HEK293 (cell line): ENCODE measurements around the gene CPN2.

Experiments used
- CTCF ChIA-PET: fragments of 350-600 bp; formaldehyde crosslinking; extraction: SDS; loops from one replicate; lab custom pipeline; 2021; ENCODE audit warnings: antibody characterized with exemption; lab: Yijun Ruan, JAX
- POLR2A ChIA-PET: fragments of 300-600 bp; formaldehyde crosslinking; extraction: SDS; loops from one replicate; lab custom pipeline; 2020; ENCODE audit warnings: antibody characterized with exemption, inconsistent platforms; lab: Yijun Ruan, JAX
- H3K27ac ChIP-seq: fragments of 200-500 bp; sonication (Bioruptor generic); 2 replicates; pipeline ENCODE4 v1.5.1; 2014; ENCODE audit warnings: low read depth, low read length, control low read depth, inconsistent platforms; ENCODE audit errors: extremely low read depth
- H3K36me3 ChIP-seq, 2 experiments: fragments of 200-500 bp in 1 of 2; sonication (Bioruptor generic) in 1 of 2; 1 replicate in 1 of 2; 2 replicates in 1 of 2; pipeline ENCODE4 v1.5.1; 2014 to 2017; ENCODE audit warnings: inconsistent platforms in 2 of 2, low read length in 2 of 2; ENCODE audit not compliant: control insufficient read depth in 2 of 2, insufficient read depth in 1 of 2
- H3K4me1 ChIP-seq: fragments of 200-500 bp; sonication (Bioruptor generic); 2 replicates; pipeline ENCODE4 v1.5.1; 2014; ENCODE audit warnings: mild to moderate bottlenecking, low read length, inconsistent platforms; ENCODE audit not compliant: control insufficient read depth, insufficient read depth
- H3K4me3 ChIP-seq: 2 replicates; pipeline ENCODE4 v1.5.1; 2011; ENCODE audit warnings: low read depth, mild to moderate bottlenecking, control low read depth, low read length, moderate library complexity
- H3K9me3 ChIP-seq: fragments of 200-500 bp; sonication (Bioruptor generic); 2 replicates; pipeline ENCODE4 v1.5.1; 2014; ENCODE audit warnings: low read depth, low read length, inconsistent platforms; ENCODE audit not compliant: control insufficient read depth, insufficient read depth
- HOXC10 ChIP-seq: sonication (generic); formaldehyde crosslinking; IDR thresholded peaks from 2 replicates; pipeline ENCODE4 v1.8.1; 2023; ENCODE audit warnings: mild to moderate bottlenecking, missing genetic modification reagents
- IKZF3 ChIP-seq: fragments of 450-650 bp; IDR thresholded peaks from 2 replicates; pipeline ENCODE4 v1.5.0; 2018; ENCODE audit warnings: missing biosample characterization, mild to moderate bottlenecking, missing genetic modification characterization, moderate library complexity
- KLF8 ChIP-seq: fragments of 450-650 bp; formaldehyde crosslinking; IDR thresholded peaks from 2 replicates; pipeline ENCODE4 v1.5.1; 2016; ENCODE audit warnings: missing biosample characterization, missing genetic modification characterization
- KLF9 ChIP-seq: fragments of 450-650 bp; formaldehyde crosslinking; IDR thresholded peaks from 2 replicates; pipeline ENCODE4 v1.5.1; 2016; ENCODE audit warnings: missing biosample characterization, missing genetic modification characterization, low read depth
- SETDB1 ChIP-seq: IDR thresholded peaks from one replicate; pipeline ENCODE4 v1.6.1; 2017; ENCODE audit warnings: mild to moderate bottlenecking, low read length, moderate library complexity, mixed read lengths; ENCODE audit not compliant: insufficient read length
- TCF7L2 ChIP-seq: IDR thresholded peaks from 2 replicates; pipeline ENCODE4 v1.6.1; 2011; ENCODE audit warnings: low read depth, mild to moderate bottlenecking, inconsistent platforms, low read length, moderate library complexity, borderline replicate concordance
- ZBTB17 ChIP-seq: fragments of 450-650 bp; formaldehyde crosslinking; IDR thresholded peaks from 2 replicates; pipeline ENCODE4 v1.5.1; 2016; ENCODE audit warnings: missing biosample characterization, missing genetic modification characterization
- ZEB2 ChIP-seq: fragments of 450-650 bp; formaldehyde crosslinking; IDR thresholded peaks from 2 replicates; pipeline ENCODE4 v1.5.1; 2016; ENCODE audit warnings: missing biosample characterization, missing genetic modification characterization
- ZNF114 ChIP-seq: fragments of 450-650 bp; formaldehyde crosslinking; IDR thresholded peaks from 2 replicates; pipeline ENCODE4 v1.5.0; 2017; ENCODE audit warnings: missing biosample characterization, missing genetic modification characterization
- ZNF2 ChIP-seq: fragments of 450-650 bp; formaldehyde crosslinking; IDR thresholded peaks from 2 replicates; pipeline ENCODE4 v1.5.1; 2016; ENCODE audit warnings: missing biosample characterization, missing genetic modification characterization
- ZNF24 ChIP-seq: fragments of 450-650 bp; formaldehyde crosslinking; IDR thresholded peaks from 2 replicates; pipeline ENCODE4 v1.5.1; 2016; ENCODE audit warnings: missing biosample characterization, missing genetic modification characterization
- ZNF274 ChIP-seq, 2 experiments: fragments of 200-500 bp in 1 of 2; fragments of 450-650 bp in 1 of 2; sonication (Bioruptor generic) in 1 of 2; formaldehyde crosslinking in 1 of 2; IDR thresholded peaks; 2 replicates each; pipeline versions ENCODE4 v1.5.1 to v1.6.1; 2014 to 2016; ENCODE audit warnings: borderline replicate concordance in 1 of 2, inconsistent platforms in 1 of 2, low read length in 1 of 2, missing biosample characterization in 1 of 2, missing genetic modification characterization in 1 of 2
- ZNF544 ChIP-seq: fragments of 450-650 bp; formaldehyde crosslinking; IDR thresholded peaks from 2 replicates; pipeline ENCODE4 v1.5.0; 2017; ENCODE audit warnings: missing biosample characterization, missing genetic modification characterization
- ZNF571 ChIP-seq: fragments of 450-650 bp; formaldehyde crosslinking; IDR thresholded peaks from 2 replicates; pipeline ENCODE4 v1.5.0; 2017; ENCODE audit warnings: missing biosample characterization, missing genetic modification characterization
- ZNF626 ChIP-seq: fragments of 450-650 bp; sonication (Bioruptor Pico); formaldehyde crosslinking; IDR thresholded peaks from 2 replicates; pipeline ENCODE4 v1.5.1; 2018; ENCODE audit warnings: missing biosample characterization, missing genetic modification characterization, inconsistent platforms
- TF ChIP-seq, protein P1 (sequence below): fragments of 450-650 bp; formaldehyde crosslinking; conservative IDR thresholded peaks from 2 replicates; pipeline ENCODE4 v1.5.1; 2016; ENCODE audit warnings: low read depth, missing biosample characterization, missing genetic modification characterization
- TF ChIP-seq, protein P2 (sequence below): fragments of 450-650 bp; formaldehyde crosslinking; IDR thresholded peaks from 2 replicates; pipeline ENCODE4 v1.5.1; 2016; ENCODE audit warnings: missing biosample characterization, missing genetic modification characterization
- TF ChIP-seq, protein P3 (sequence below): fragments of 450-650 bp; formaldehyde crosslinking; IDR thresholded peaks from 2 replicates; pipeline ENCODE4 v1.5.1; 2016; ENCODE audit warnings: missing biosample characterization, missing genetic modification characterization, low read depth
- TF ChIP-seq, protein P4 (sequence below): fragments of 450-650 bp; formaldehyde crosslinking; IDR thresholded peaks from 2 replicates; pipeline ENCODE4 v1.5.1; 2017; ENCODE audit warnings: missing biosample characterization, missing genetic modification characterization
- TF ChIP-seq, protein P5 (sequence below): fragments of 450-650 bp; formaldehyde crosslinking; IDR thresholded peaks from 2 replicates; pipeline ENCODE4 v1.5.1; 2016; ENCODE audit warnings: missing biosample characterization, missing genetic modification characterization
- TF ChIP-seq, protein P6 (sequence below): fragments of 450-650 bp; formaldehyde crosslinking; IDR thresholded peaks from 2 replicates; pipeline ENCODE4 v1.5.1; 2016; ENCODE audit warnings: missing biosample characterization, missing genetic modification characterization
- TF ChIP-seq, protein P7 (sequence below): IDR thresholded peaks from 2 replicates; pipeline ENCODE4 v1.6.1; 2011; ENCODE audit warnings: mild to moderate bottlenecking, low read depth, low read length, borderline replicate concordance

Gene CPN2

DNA sequence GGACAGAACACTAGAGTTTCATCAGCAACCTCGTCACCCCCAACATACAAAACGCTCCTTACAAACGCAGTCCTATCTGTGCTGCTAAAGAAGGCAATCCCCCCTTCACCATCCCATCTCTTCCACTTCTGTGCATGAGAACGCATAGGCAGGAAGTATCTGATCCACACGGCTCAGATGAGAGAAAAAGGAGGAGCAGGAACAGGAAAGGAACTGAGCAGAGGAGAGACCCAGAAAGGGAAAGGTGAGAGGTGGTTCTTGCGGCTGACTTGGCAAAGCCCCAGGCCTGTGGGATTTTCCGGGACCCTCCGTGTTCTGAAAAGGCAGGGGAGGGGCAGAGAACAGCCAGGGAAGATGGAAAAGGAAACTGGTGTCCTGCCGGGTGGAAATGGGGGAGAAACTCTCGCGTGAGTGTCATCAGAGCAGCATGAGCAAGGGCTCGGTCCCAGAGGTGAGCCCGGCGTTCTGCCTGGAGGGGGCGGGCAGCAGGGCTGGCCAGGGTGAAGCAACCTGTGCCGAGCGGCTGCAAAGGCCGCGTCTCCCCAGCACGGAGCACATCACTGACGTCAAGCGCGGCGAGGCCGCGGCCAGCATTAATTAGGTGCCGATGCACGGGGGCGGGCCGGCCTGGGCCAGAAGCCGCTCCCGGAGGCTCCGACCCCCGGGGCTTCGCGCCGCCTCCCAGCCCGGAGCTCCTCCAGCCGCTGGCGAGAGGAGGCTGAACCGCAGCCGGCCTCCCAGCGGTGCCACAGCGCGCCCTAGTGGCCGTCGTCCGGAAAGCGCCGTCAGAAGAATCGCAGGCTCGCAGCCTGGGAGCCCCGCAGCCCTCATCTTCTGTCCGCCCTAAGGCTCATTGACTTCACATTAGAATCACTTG, 35.8 kb downstream of the CPN2 start (continued):
- TF ChIP-seq ZEB2 (tag by site-specific recombination) = peak; percentile 93; the same call in 1 of the 2 replicates
- no peak for TF ChIP-seq ZNF626 (tag by site-specific recombination)
- peak; percentile 96 for TF ChIP-seq IKZF3
- no peak for TF ChIP-seq SETDB1
- TF ChIP-seq ZNF571 (tag by site-specific recombination) = no peak
- TF ChIP-seq KLF8 (tag by site-specific recombination) = peak; percentile 48; the same call in 1 of the 2 replicates
- TF ChIP-seq, protein P1, sequence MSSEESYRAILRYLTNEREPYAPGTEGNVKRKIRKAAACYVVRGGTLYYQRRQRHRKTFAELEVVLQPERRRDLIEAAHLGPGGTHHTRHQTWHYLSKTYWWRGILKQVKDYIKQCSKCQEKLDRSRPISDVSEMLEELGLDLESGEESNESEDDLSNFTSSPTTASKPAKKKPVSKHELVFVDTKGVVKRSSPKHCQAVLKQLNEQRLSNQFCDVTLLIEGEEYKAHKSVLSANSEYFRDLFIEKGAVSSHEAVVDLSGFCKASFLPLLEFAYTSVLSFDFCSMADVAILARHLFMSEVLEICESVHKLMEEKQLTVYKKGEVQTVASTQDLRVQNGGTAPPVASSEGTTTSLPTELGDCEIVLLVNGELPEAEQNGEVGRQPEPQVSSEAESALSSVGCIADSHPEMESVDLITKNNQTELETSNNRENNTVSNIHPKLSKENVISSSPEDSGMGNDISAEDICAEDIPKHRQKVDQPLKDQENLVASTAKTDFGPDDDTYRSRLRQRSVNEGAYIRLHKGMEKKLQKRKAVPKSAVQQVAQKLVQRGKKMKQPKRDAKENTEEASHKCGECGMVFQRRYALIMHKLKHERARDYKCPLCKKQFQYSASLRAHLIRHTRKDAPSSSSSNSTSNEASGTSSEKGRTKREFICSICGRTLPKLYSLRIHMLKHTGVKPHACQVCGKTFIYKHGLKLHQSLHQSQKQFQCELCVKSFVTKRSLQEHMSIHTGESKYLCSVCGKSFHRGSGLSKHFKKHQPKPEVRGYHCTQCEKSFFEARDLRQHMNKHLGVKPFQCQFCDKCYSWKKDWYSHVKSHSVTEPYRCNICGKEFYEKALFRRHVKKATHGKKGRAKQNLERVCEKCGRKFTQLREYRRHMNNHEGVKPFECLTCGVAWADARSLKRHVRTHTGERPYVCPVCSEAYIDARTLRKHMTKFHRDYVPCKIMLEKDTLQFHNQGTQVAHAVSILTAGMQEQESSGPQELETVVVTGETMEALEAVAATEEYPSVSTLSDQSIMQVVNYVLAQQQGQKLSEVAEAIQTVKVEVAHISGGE (tag by site-specific recombination) = 0 out of 2 replicates have a peak, but pooled peaks have one; percentile 15
- peak; percentile 40; the same call in 1 of the 2 replicates for TF ChIP-seq TCF7L2
- TF ChIP-seq, protein P2, sequence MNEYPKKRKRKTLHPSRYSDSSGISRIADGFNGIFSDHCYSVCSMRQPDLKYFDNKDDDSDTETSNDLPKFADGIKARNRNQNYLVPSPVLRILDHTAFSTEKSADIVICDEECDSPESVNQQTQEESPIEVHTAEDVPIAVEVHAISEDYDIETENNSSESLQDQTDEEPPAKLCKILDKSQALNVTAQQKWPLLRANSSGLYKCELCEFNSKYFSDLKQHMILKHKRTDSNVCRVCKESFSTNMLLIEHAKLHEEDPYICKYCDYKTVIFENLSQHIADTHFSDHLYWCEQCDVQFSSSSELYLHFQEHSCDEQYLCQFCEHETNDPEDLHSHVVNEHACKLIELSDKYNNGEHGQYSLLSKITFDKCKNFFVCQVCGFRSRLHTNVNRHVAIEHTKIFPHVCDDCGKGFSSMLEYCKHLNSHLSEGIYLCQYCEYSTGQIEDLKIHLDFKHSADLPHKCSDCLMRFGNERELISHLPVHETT (tag by site-specific recombination) = 0 out of 2 replicates have a peak, but pooled peaks have one; percentile 26
- TF ChIP-seq, protein P3, sequence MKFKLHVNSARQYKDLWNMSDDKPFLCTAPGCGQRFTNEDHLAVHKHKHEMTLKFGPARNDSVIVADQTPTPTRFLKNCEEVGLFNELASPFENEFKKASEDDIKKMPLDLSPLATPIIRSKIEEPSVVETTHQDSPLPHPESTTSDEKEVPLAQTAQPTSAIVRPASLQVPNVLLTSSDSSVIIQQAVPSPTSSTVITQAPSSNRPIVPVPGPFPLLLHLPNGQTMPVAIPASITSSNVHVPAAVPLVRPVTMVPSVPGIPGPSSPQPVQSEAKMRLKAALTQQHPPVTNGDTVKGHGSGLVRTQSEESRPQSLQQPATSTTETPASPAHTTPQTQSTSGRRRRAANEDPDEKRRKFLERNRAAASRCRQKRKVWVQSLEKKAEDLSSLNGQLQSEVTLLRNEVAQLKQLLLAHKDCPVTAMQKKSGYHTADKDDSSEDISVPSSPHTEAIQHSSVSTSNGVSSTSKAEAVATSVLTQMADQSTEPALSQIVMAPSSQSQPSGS = no peak
- TF ChIP-seq ZNF24 = peak; percentile 66; the same call in 1 of the 2 replicates
- TF ChIP-seq, protein P4, sequence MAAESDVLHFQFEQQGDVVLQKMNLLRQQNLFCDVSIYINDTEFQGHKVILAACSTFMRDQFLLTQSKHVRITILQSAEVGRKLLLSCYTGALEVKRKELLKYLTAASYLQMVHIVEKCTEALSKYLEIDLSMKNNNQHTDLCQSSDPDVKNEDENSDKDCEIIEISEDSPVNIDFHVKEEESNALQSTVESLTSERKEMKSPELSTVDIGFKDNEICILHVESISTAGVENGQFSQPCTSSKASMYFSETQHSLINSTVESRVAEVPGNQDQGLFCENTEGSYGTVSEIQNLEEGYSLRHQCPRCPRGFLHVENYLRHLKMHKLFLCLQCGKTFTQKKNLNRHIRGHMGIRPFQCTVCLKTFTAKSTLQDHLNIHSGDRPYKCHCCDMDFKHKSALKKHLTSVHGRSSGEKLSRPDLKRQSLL (tag by site-specific recombination) = peak; percentile 68; the same call in 1 of the 2 replicates
- TF ChIP-seq ZBTB17 (tag by site-specific recombination) = peak; percentile 98
- no peak for TF ChIP-seq HOXC10 (CRISPR knock-in tag)

DNA sequence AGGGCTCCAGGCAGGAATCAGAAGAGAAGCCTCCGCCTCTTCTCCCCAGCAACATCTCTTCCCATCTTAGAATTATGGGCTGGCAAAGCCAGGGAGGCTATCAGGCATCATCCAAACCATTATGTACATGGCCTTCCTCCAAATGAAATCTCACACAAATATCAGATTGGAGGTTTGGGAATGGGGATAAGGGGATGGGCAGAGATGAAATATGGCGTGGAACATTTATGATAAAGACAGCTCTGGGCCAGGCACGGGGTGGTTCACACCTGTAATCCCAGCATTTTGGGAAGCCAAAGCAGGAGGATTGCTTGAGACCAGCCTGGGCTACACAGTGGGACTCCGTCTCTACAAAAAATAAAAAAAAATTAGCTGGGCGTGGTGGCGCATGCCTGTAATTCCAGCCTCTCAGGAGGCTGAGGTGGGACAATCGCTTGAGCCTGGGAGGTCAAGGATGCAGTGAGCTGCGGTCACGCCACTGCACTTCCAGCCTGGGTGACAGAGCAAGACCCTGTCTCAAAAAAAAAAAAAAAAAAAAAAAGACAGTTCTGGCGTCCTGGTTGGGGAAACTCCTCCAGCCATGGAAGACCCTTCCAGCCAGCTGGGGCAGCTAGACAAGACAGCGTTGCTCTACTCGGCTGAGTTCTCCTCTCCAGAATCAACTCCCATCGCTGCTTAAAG, 36.6 kb downstream of the CPN2 start:
- POLR2A ChIA-PET = interaction anchor here (0.8 to 6.0 kb wide), 2 partner anchors 91 to 177 kb away, joined by 6 to 145 read pairs; partner anchors contain the start of gene HES1
- H3K36me3 ChIP-seq = no peaks in the 10 kb centered on the region
- CTCF ChIA-PET = interaction anchor here (0.6 to 3.8 kb wide), 17 partner anchors 9 to 650 kb away, joined by 3 to 39 read pairs (median 3); no protein-coding TSS in a partner anchor
- H3K27ac ChIP-seq = peak overlapping the region; percentile 83
- H3K4me3 ChIP-seq = no peak overlapping the region
- H3K4me1 ChIP-seq = no peaks in the 10 kb centered on the region; the same call in 1 of the 2 replicates
- no peaks in the 10 kb centered on the region for H3K9me3 ChIP-seq
- TF ChIP-seq KLF9 (tag by site-specific recombination) (0 out of 2 replicates have a peak, but pooled peaks have one; percentile 12), ZNF544 (tag by site-specific recombination) (no peak), ZNF2 (tag by site-specific recombination) (no peak), ZNF274 (IDR thresholded peaks at IDR 0.05; ENCODE audit: low read length) (no peak), ZNF274 (tag by site-specific recombination; IDR thresholded peaks at IDR 0.05; ENCODE audit: borderline replicate concordance) (no peak), ZNF114 (tag by site-specific recombination) (no peak), TCF7L2 (no peak)
- TF ChIP-seq, protein P5, sequence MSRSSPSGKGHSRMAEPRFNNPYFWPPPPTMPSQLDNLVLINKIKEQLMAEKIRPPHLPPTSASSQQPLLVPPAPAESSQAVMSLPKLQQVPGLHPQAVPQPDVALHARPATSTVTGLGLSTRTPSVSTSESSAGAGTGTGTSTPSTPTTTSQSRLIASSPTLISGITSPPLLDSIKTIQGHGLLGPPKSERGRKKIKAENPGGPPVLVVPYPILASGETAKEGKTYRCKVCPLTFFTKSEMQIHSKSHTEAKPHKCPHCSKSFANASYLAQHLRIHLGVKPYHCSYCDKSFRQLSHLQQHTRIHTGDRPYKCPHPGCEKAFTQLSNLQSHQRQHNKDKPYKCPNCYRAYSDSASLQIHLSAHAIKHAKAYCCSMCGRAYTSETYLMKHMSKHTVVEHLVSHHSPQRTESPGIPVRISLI = peak; percentile 78
- TF ChIP-seq, protein P6, sequence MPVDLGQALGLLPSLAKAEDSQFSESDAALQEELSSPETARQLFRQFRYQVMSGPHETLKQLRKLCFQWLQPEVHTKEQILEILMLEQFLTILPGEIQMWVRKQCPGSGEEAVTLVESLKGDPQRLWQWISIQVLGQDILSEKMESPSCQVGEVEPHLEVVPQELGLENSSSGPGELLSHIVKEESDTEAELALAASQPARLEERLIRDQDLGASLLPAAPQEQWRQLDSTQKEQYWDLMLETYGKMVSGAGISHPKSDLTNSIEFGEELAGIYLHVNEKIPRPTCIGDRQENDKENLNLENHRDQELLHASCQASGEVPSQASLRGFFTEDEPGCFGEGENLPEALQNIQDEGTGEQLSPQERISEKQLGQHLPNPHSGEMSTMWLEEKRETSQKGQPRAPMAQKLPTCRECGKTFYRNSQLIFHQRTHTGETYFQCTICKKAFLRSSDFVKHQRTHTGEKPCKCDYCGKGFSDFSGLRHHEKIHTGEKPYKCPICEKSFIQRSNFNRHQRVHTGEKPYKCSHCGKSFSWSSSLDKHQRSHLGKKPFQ (tag by site-specific recombination) = peak; percentile 12; the same call in 1 of the 2 replicates
- TF ChIP-seq, protein P7, sequence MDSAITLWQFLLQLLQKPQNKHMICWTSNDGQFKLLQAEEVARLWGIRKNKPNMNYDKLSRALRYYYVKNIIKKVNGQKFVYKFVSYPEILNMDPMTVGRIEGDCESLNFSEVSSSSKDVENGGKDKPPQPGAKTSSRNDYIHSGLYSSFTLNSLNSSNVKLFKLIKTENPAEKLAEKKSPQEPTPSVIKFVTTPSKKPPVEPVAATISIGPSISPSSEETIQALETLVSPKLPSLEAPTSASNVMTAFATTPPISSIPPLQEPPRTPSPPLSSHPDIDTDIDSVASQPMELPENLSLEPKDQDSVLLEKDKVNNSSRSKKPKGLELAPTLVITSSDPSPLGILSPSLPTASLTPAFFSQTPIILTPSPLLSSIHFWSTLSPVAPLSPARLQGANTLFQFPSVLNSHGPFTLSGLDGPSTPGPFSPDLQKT = no peak
